HG03139 (cell line): ENCODE results near the gene AIF1L.

Experiments
- ATAC-seq: cut with Tn5 transposase; IDR thresholded peaks from one replicate; pipeline ENCODE4 v1.9.1; 2021; ENCODE audit not compliant: unreplicated experiment

The AIF1L gene

GRCh38 chr9:131096269-131097125 lies at the start of gene AIF1L:
TSS of gene AIF1L (plus strand) at chr9:131096531. CDS start at chr9:131096630, 99 bp downstream.
- no peak for ATAC-seq

GRCh38 chr9:131046581-131047202 lies 49.6 kb upstream of the AIF1L start:
- no peak for ATAC-seq

GRCh38 chr9:131048332-131048731 lies 48.0 kb upstream of the AIF1L start:
- ATAC-seq, result no peak

- ATAC-seq, result no peak
Measured at GRCh38 chr9:131048820-131049219, 47.5 kb upstream of the AIF1L start.

- no peak for ATAC-seq
Measured at GRCh38 chr9:131049829-131050715, 46.3 kb upstream of the AIF1L start.

GRCh38 chr9:131050831-131051230 lies 45.5 kb upstream of the AIF1L start:
- ATAC-seq, result no peak

GRCh38 chr9:131051592-131052517 lies 44.5 kb upstream of the AIF1L start:
- no peak for ATAC-seq

GRCh38 chr9:131053896-131054295 lies 42.4 kb upstream of the AIF1L start:
- ATAC-seq, result no peak

- no peak for ATAC-seq
Measured at GRCh38 chr9:131056781-131057506, 39.4 kb upstream of the AIF1L start.

GRCh38 chr9:131060900-131061630 lies 35.3 kb upstream of the AIF1L start:
- no peak for ATAC-seq

GRCh38 chr9:131062969-131063368 lies 33.4 kb upstream of the AIF1L start:
- no peak for ATAC-seq

- ATAC-seq, result no peak
Measured at GRCh38 chr9:131065599-131065998, 30.7 kb upstream of the AIF1L start.

GRCh38 chr9:131067625-131068024 lies 28.7 kb upstream of the AIF1L start:
- no peak for ATAC-seq

- ATAC-seq, result no peak
Measured at GRCh38 chr9:131068076-131068816, 28.1 kb upstream of the AIF1L start.

- no peak for ATAC-seq
Measured at GRCh38 chr9:131069699-131070098, 26.6 kb upstream of the AIF1L start.

GRCh38 chr9:131072107-131072870 lies 24.0 kb upstream of the AIF1L start:
- ATAC-seq, result no peak

GRCh38 chr9:131072871-131073237 lies 23.5 kb upstream of the AIF1L start:
- no peak for ATAC-seq
